ENCODE data around the gene CLCA4. TPM values are rescaled to one million over a fixed set of nuclear protein-coding genes. Genes with fewer than 3 reads are reported as not detected.

Gene CLCA4
- total and polyA plus RNA-seq, 2 of the 4 experiments (the other 2 are of a cell fraction), result not detected

DNA sequence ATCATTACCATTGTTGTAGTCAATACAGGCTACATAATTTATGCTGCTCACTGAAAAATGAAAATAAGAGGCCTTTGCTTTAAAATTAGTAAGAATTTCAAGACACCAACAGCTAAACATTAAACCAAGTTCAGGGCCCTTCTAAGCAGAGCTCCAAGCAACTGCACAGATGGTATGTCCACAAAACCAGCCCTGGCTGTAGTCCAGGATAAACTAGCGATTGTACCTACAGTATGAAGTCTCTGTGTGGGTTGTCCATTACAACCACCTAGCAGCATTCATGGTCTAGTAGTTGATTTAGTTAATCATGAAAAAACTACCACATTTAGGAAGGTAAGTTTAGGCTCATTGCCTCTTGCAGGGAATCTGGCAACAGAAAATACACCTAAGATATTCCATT, 35.3 kb downstream of the CLCA4 start:
- BruUV-seq (replicated peaks), result no TSS peak
- Histone ChIP-seq H3K9ac (ENCODE audit: low read depth, low read length) (no peak overlapping the region), H3K56ac (ENCODE audit: extremely low read depth, insufficient read depth, low read length) (no peak overlapping the region), H3K23ac (ENCODE audit: low read depth, low read length) (no peak overlapping the region), H3K4ac (ENCODE audit: low read depth, low read length) (no peak overlapping the region), H4K91ac (ENCODE audit: insufficient read depth, low read depth, low read length) (no peak overlapping the region), H4K8ac (ENCODE audit: low read depth in 2 of 2, low read length in 2 of 2) (no peak overlapping the region), H3K36me3 (ENCODE audit: control insufficient read depth, insufficient read depth, low read length) (no peaks in the 10 kb centered on the region), H3K14ac (replicated peaks; ENCODE audit: low read depth, low read length) (no peak overlapping the region), H2AFZ (replicated peaks; ENCODE audit: low read length, poor library complexity) (no peak overlapping the region), H3K4me2 (ENCODE audit: low read depth, low read length) (no peak overlapping the region), H3K4me3 (ENCODE audit: insufficient read depth, low read depth, low read length) (no peak overlapping the region), H3K9me3 (ENCODE audit: control insufficient read depth, insufficient read depth, low read length) (no peaks in the 10 kb centered on the region), H4K20me1 (ENCODE audit: insufficient read depth, low read length) (no peaks in the 10 kb centered on the region), H3K4me1 (ENCODE audit: control insufficient read depth, insufficient read depth, low read length) (no peaks in the 10 kb centered on the region), H2AK5ac (ENCODE audit: low read depth, low read length) (no peak overlapping the region), H2BK120ac (ENCODE audit: low read depth, low read length) (no peak overlapping the region), H2BK5ac (ENCODE audit: low read depth, low read length, poor library complexity, severe bottlenecking) (no peak overlapping the region), H3K18ac (ENCODE audit: low read depth, low read length) (no peak overlapping the region), H3K27me3 (ENCODE audit: control insufficient read depth, insufficient read depth, low read length) (no peaks in the 10 kb centered on the region; the same call in none of the 2 replicates), H4K5ac (ENCODE audit: low read depth, low read length) (no peak overlapping the region), H3K79me1 (ENCODE audit: low read depth in 1 of 2, low read length in 2 of 2) (no peaks in the 10 kb centered on the region), H2AK9ac (replicated peaks; ENCODE audit: low read depth, low read length, poor library complexity) (no peak overlapping the region), H3K27ac (ENCODE audit: insufficient read depth, low read length) (no peak overlapping the region), H3K9me1 (ENCODE audit: insufficient read depth, low read length) (no peaks in the 10 kb centered on the region), H2BK15ac (ENCODE audit: low read depth, low read length) (no peak overlapping the region), H2BK20ac (ENCODE audit: low read depth, low read length) (no peak overlapping the region)
- ATAC-seq (ENCODE audit: low read depth) (no peak), DNase-seq (no peak)
- dilution Hi-C loops (cut with HindIII; ENCODE audit: low sequenced_read_pairs, unreplicated experiment), result no loop called here
- in situ Hi-C loops (cut with MboI; ENCODE audit: low sequenced_read_pairs), result no loop called here
- TF ChIP-seq RFX5 (IDR thresholded peaks at IDR 0.05; ENCODE audit: low read depth, low read length) (no peak), FOS (IDR thresholded peaks at IDR 0.05; ENCODE audit: low read depth, low read length) (no peak), MXI1 (IDR thresholded peaks at IDR 0.05; ENCODE audit: borderline replicate concordance, low read depth, low read length) (no peak), MAFK (IDR thresholded peaks at IDR 0.05; ENCODE audit: low read depth, low read length) (no peak), CEBPB (IDR thresholded peaks at IDR 0.05; ENCODE audit: low read depth, low read length) (no peak), MAZ (IDR thresholded peaks at IDR 0.05; ENCODE audit: borderline replicate concordance, low read depth, low read length) (no peak), SMC3 (IDR thresholded peaks at IDR 0.05; ENCODE audit: low read depth, low read length) (no peak), RCOR1 (IDR thresholded peaks at IDR 0.05; ENCODE audit: insufficient replicate concordance, low read length) (no peak), CHD1 (IDR thresholded peaks at IDR 0.05; ENCODE audit: low read depth, low read length) (no peak), POLR2A (IDR thresholded peaks at IDR 0.05; ENCODE audit: low read depth, low read length) (no peak), NFE2L2 (IDR thresholded peaks at IDR 0.05; ENCODE audit: low read depth, low read length) (no peak), RAD21 (IDR thresholded peaks at IDR 0.05; ENCODE audit: low read length) (no peak)
- TF ChIP-seq, protein P1, sequence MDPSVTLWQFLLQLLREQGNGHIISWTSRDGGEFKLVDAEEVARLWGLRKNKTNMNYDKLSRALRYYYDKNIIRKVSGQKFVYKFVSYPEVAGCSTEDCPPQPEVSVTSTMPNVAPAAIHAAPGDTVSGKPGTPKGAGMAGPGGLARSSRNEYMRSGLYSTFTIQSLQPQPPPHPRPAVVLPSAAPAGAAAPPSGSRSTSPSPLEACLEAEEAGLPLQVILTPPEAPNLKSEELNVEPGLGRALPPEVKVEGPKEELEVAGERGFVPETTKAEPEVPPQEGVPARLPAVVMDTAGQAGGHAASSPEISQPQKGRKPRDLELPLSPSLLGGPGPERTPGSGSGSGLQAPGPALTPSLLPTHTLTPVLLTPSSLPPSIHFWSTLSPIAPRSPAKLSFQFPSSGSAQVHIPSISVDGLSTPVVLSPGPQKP (IDR thresholded peaks at IDR 0.05; ENCODE audit: borderline replicate concordance, low read depth, low read length), result no peak
- TF ChIP-seq, protein P2, sequence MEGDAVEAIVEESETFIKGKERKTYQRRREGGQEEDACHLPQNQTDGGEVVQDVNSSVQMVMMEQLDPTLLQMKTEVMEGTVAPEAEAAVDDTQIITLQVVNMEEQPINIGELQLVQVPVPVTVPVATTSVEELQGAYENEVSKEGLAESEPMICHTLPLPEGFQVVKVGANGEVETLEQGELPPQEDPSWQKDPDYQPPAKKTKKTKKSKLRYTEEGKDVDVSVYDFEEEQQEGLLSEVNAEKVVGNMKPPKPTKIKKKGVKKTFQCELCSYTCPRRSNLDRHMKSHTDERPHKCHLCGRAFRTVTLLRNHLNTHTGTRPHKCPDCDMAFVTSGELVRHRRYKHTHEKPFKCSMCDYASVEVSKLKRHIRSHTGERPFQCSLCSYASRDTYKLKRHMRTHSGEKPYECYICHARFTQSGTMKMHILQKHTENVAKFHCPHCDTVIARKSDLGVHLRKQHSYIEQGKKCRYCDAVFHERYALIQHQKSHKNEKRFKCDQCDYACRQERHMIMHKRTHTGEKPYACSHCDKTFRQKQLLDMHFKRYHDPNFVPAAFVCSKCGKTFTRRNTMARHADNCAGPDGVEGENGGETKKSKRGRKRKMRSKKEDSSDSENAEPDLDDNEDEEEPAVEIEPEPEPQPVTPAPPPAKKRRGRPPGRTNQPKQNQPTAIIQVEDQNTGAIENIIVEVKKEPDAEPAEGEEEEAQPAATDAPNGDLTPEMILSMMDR (conservative IDR thresholded peaks at IDR 0.05; ENCODE audit: low read depth, low read length), result no peak
- TF ChIP-seq, protein P3, sequence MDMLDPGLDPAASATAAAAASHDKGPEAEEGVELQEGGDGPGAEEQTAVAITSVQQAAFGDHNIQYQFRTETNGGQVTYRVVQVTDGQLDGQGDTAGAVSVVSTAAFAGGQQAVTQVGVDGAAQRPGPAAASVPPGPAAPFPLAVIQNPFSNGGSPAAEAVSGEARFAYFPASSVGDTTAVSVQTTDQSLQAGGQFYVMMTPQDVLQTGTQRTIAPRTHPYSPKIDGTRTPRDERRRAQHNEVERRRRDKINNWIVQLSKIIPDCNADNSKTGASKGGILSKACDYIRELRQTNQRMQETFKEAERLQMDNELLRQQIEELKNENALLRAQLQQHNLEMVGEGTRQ (IDR thresholded peaks at IDR 0.05; ENCODE audit: low read depth, low read length), result no peak
- intact Hi-C loops (cut with micrococcal nuclease), result no loop called here
- ChIA-PET CTCF (interaction anchor here (0.6 kb wide), 1 partner anchor 151 kb away, joined by 4 read pairs; no protein-coding TSS in a partner anchor), POLR2A (ENCODE audit: unreplicated experiment) (no interaction called here)
- WGBS, 2 experiments (ENCODE audit: extremely low coverage in 2 of 2, insufficient read length in 1 of 2), result no CpG with 5 or more reads among the region's 1 CpG
